B cell (primary cell): ENCODE data around the gene CCM2. TPM values are rescaled to one million over a fixed set of nuclear protein-coding genes. Genes with fewer than 3 reads are reported as not detected.

Experiments
- ATAC-seq: fragments of 200-7000 bp; cut with Tn5 transposase; one replicate; pipeline ENCODE4 v1.10.0; 2021; ENCODE audit warnings: low read depth, mild to moderate bottlenecking, moderate number of reproducible peaks, moderate library complexity
- CTCF ChIA-PET: fragments of 350-600 bp; sonication (Branson Sonifier 250); formaldehyde crosslinking; loops from one replicate; lab custom pipeline; 2021; ENCODE audit warnings: antibody characterized with exemption, inconsistent platforms; lab: Charles Lee
- POLR2A ChIA-PET: fragments of 350-600 bp; sonication (Branson Sonifier 250); formaldehyde crosslinking; loops from one replicate; lab custom pipeline; 2021; ENCODE audit warnings: antibody characterized with exemption; lab: Charles Lee
- DNase-seq: peaks from one replicate; pipeline ENCODE4 v3.0.0; 2013
- H2AFZ ChIP-seq: 2 replicates; pipeline ENCODE4 v1.6.1; 2012; ENCODE audit warnings: mild to moderate bottlenecking, low read depth, low read length; ENCODE audit not compliant: insufficient read depth, poor library complexity, severe bottlenecking
- H3K27ac ChIP-seq, 2 donors: 1 replicate in 1 of 2; 2 replicates in 1 of 2; pipeline ENCODE4 v1.5.1; 2012 to 2013; ENCODE audit warnings: low read length in 2 of 2, mild to moderate bottlenecking in 2 of 2, moderate library complexity in 1 of 2
- H3K27me3 ChIP-seq, 4 experiments: fragments of 200-600 bp in 1 of 4; sonication (generic) in 1 of 4; replicated peaks in 1 of 4; 1 replicate in 2 of 4; 2 replicates in 2 of 4; pipeline versions ENCODE4 v1.6.1 to v1.7.0; 2013 to 2016; ENCODE audit warnings: low read length in 3 of 4, mild to moderate bottlenecking in 2 of 4, mixed read lengths in 1 of 4, moderate library complexity in 1 of 4; ENCODE audit not compliant: insufficient read depth in 4 of 4, control insufficient read depth in 3 of 4; ENCODE audit errors: control extremely low read depth in 1 of 4
- H3K36me3 ChIP-seq, 2 experiments: replicated peaks in 1 of 2; 1 replicate in 1 of 2; 2 replicates in 1 of 2; pipeline versions ENCODE4 v1.6.1 to v1.7.1; 2013; ENCODE audit warnings: low read length in 1 of 2; ENCODE audit not compliant: insufficient read depth in 2 of 2, control insufficient read depth in 1 of 2; ENCODE audit errors: control extremely low read depth in 1 of 2, extremely low read depth in 1 of 2
- H3K4me1 ChIP-seq, 2 donors: fragments of 200-600 bp in 1 of 2; sonication (generic) in 1 of 2; 1 replicate in 1 of 2; 2 replicates in 1 of 2; pipeline versions ENCODE4 v1.5.1 to v1.6.1; 2013 to 2017; ENCODE audit warnings: low read length in 2 of 2; ENCODE audit not compliant: control insufficient read depth in 2 of 2, insufficient read depth in 2 of 2
- H3K4me2 ChIP-seq: replicated peaks from 2 replicates; pipeline ENCODE3; 2012; ENCODE audit warnings: mild to moderate bottlenecking, low read depth, low read length; ENCODE audit not compliant: poor library complexity, severe bottlenecking
- H3K4me3 ChIP-seq, 5 experiments: fragments of 200-600 bp in 1 of 5; sonication (generic) in 1 of 5; 1 replicate in 3 of 5; 2 replicates in 2 of 5; pipeline versions ENCODE4 v1.5.1 to v1.7.0; 2011 to 2016; ENCODE audit warnings: low read length in 4 of 5, mild to moderate bottlenecking in 4 of 5, low read depth in 2 of 5, control low read depth in 1 of 5, moderate library complexity in 1 of 5; ENCODE audit not compliant: insufficient read depth in 1 of 5; ENCODE audit errors: control extremely low read depth in 1 of 5, extremely low read depth in 1 of 5
- H3K79me2 ChIP-seq: fragments of 200-600 bp; sonication (generic); one replicate; pipeline ENCODE4 v1.6.0; 2016; ENCODE audit warnings: low read length; ENCODE audit not compliant: control insufficient read depth, insufficient read depth
- H3K9ac ChIP-seq: fragments of 200-600 bp; sonication (generic); 2 replicates; pipeline ENCODE4 v1.6.1; 2017; ENCODE audit warnings: mild to moderate bottlenecking, low read length, moderate library complexity
- H3K9me3 ChIP-seq, 3 donors: one replicate each; pipeline versions ENCODE4 v1.6.1 to v1.7.1; 2013; ENCODE audit warnings: low read length in 2 of 3; ENCODE audit not compliant: control insufficient read depth in 2 of 3, insufficient read depth in 1 of 3; ENCODE audit errors: control extremely low read depth in 1 of 3
- H4K20me1 ChIP-seq: 2 replicates; pipeline ENCODE4 v1.6.0; 2012; ENCODE audit warnings: mild to moderate bottlenecking, low read length; ENCODE audit not compliant: insufficient read depth, control insufficient read depth, poor library complexity, severe bottlenecking
- H3K27ac Mint-ChIP-seq: one replicate; pipeline ENCODE4 v1.8.0; 2021; ENCODE audit warnings: mixed read lengths
- H3K27me3 Mint-ChIP-seq: one replicate; pipeline ENCODE4 v1.8.0; 2021; ENCODE audit warnings: mixed read lengths
- H3K4me1 Mint-ChIP-seq: one replicate; pipeline ENCODE4 v1.8.0; 2021; ENCODE audit warnings: mixed read lengths
- H3K4me3 Mint-ChIP-seq: one replicate; pipeline ENCODE4 v1.8.0; 2021; ENCODE audit warnings: mixed read lengths
- H3K9me3 Mint-ChIP-seq: one replicate; pipeline ENCODE4 v1.8.0; 2022; ENCODE audit warnings: mixed read lengths; ENCODE audit not compliant: insufficient read depth
- EZH2 ChIP-seq: IDR thresholded peaks from 2 replicates; pipeline ENCODE4 v1.6.1; 2012; ENCODE audit warnings: borderline replicate concordance, low read depth, mild to moderate bottlenecking, moderate library complexity, low read length; ENCODE audit not compliant: insufficient read depth, poor library complexity, severe bottlenecking
- WGBS: methylation state at CpG from one replicate; pipeline ENCODE4 v1.1.5; 2013; ENCODE audit warnings: missing lambda C conversion rate; ENCODE audit not compliant: insufficient coverage; 5-methylcytosine and 5-hydroxymethylcytosine counted together
- intact Hi-C: fragments of 100-400 bp; cut with micrococcal nuclease; formaldehyde crosslinking; loops from one replicate; pipeline ENCODE4 v1.10.0; 2022
- polyA plus RNA-seq: library from polyadenylated mRNA; depleted of rRNA; stranded (reverse); fragments of >200 nt; gene quantifications from 2 replicates; pipeline ENCODE4 v1.2.3, GENCODE V29; 2012
- total RNA-seq, 2 donors: library from RNA; stranded (reverse); fragments of 120-200 nt in 1 of 2; gene quantifications; 1 replicate in 1 of 2; 2 replicates in 1 of 2; pipeline versions ENCODE4 v1.2.3 to v1.2.4, GENCODE V29; 2013 to 2022
- TF ChIP-seq, protein P1 (sequence below): fragments of 200-600 bp; IDR thresholded peaks from one replicate; pipeline ENCODE4 v1.8.0; 2022; ENCODE audit warnings: antibody characterized with exemption, mild to moderate bottlenecking

CCM2 gene
- total and polyA plus RNA-seq, 2 donors (not counting 1 experiment from before 2014, with no cell fraction given), result 150 to 201 TPM

- Histone ChIP-seq H3K27ac (peak overlapping the region; percentile 79 to 93), H3K4me2 (peak overlapping the region; percentile 93), H3K9ac (peak overlapping the region; percentile 21), H2AFZ (peak overlapping the region; percentile 19), H4K20me1 (peaks cover 11% of the 10 kb centered on the region), H3K9me3 (no peaks in the 10 kb centered on the region), H3K4me3 (no peak overlapping the region), H3K27me3 (no peaks in the 10 kb centered on the region), H3K79me2 (peaks cover 42% of the 10 kb centered on the region), H3K36me3 (peaks cover 0 to 55% of the 10 kb centered on the region in 2 experiments), H3K4me1 (peaks cover 55 to 75% of the 10 kb centered on the region in 2 donors)
- ATAC-seq (no peak), DNase-seq (no peak)
- Mint-ChIP-seq H3K27me3 (no peaks in the 10 kb centered on the region), H3K27ac (peak overlapping the region; percentile 98), H3K9me3 (no peaks in the 10 kb centered on the region), H3K4me3 (peak overlapping the region; percentile 97), H3K4me1 (peaks cover 88% of the 10 kb centered on the region)
- intact Hi-C loops, result no loop called here
- POLR2A ChIA-PET, result interaction anchor here (0.6 to 3.0 kb wide), 8 partner anchors 11 to 133 kb away, joined by 3 to 12 read pairs (median 3); partner anchors contain the start of genes CCM2, H2AZ2 and TBRG4
- WGBS, result 21% methylated on average over 2 of the region's 7 CpGs
- CTCF ChIA-PET, result interaction anchor here (1.0 to 3.1 kb wide), 7 partner anchors 9 to 416 kb away, joined by 3 to 10 read pairs (median 4); no protein-coding TSS in a partner anchor
- no peak for TF ChIP-seq EZH2
- TF ChIP-seq, protein P1, sequence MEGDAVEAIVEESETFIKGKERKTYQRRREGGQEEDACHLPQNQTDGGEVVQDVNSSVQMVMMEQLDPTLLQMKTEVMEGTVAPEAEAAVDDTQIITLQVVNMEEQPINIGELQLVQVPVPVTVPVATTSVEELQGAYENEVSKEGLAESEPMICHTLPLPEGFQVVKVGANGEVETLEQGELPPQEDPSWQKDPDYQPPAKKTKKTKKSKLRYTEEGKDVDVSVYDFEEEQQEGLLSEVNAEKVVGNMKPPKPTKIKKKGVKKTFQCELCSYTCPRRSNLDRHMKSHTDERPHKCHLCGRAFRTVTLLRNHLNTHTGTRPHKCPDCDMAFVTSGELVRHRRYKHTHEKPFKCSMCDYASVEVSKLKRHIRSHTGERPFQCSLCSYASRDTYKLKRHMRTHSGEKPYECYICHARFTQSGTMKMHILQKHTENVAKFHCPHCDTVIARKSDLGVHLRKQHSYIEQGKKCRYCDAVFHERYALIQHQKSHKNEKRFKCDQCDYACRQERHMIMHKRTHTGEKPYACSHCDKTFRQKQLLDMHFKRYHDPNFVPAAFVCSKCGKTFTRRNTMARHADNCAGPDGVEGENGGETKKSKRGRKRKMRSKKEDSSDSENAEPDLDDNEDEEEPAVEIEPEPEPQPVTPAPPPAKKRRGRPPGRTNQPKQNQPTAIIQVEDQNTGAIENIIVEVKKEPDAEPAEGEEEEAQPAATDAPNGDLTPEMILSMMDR, result no peak
Observed at GRCh38 chr7:44981035-44981706, 18.8 kb upstream of the CCM2 start.

- H3K9me3 Mint-ChIP-seq, result no peaks in the 10 kb centered on the region
- no peak for DNase-seq
- H3K36me3 ChIP-seq, result peaks cover 0 to 44% of the 10 kb centered on the region in 2 experiments
- peaks cover 36% of the 10 kb centered on the region for H3K79me2 ChIP-seq
- no peak overlapping the region for H3K9ac ChIP-seq
- H3K4me1 ChIP-seq, result peaks cover 52 to 72% of the 10 kb centered on the region in 2 donors
- no peaks in the 10 kb centered on the region for H3K27me3 ChIP-seq
- no peaks in the 10 kb centered on the region for H3K27me3 Mint-ChIP-seq
- H3K9me3 ChIP-seq, result no peaks in the 10 kb centered on the region
- intact Hi-C loops, result no loop called here
- H2AFZ ChIP-seq, result no peak overlapping the region
- H3K27ac ChIP-seq, result no peak overlapping the region
- ChIA-PET POLR2A (interaction anchor here (0.7 to 3.0 kb wide), 4 partner anchors 14 to 1113 kb away, joined by 3 to 12 read pairs (median 4); partner anchors contain the start of gene MRPS24), CTCF (interaction anchor here (1.0 to 4.0 kb wide), 2 partner anchors 9 to 19 kb away, joined by 4 to 14 read pairs; no protein-coding TSS in a partner anchor)
- WGBS, result 100% methylated on average over 1 of the region's 1 CpG
- TF ChIP-seq EZH2, result no peak
- TF ChIP-seq, protein P1, result no peak
- peak overlapping the region; percentile 68 for H3K27ac Mint-ChIP-seq
- no peak overlapping the region for H3K4me2 ChIP-seq
- no peaks in the 10 kb centered on the region for H4K20me1 ChIP-seq
- no peak overlapping the region for H3K4me3 Mint-ChIP-seq
- H3K4me1 Mint-ChIP-seq, result peaks cover 85% of the 10 kb centered on the region
- no peak for ATAC-seq
- H3K4me3 ChIP-seq, result no peak overlapping the region
Observed at GRCh38 chr7:44982535-44982923, 17.5 kb upstream of the CCM2 start.
